Measurements from ENCODE around the gene RPS6KB2. TPM values are rescaled to one million over a fixed set of nuclear protein-coding genes. Genes with fewer than 3 reads are reported as not detected.

The RPS6KB2 gene
- total and polyA plus RNA-seq, 2 of the 4 experiments (the other 2 are of a cell fraction): 50.7 to 58.4 TPM

Small RNAs within 50 kb of the gene (microRNA-seq; reads per million reads assigned to microRNA genes)
- not detected for gene RNU6-1238P (ENCODE audit: insufficient read depth, insufficient read length)

Small RNAs within 50 kb of the gene (small RNA-seq; reads per million reads assigned to genes)
- gene RNU6-1238P: 0 to 0.08 (median 0) reads per million in 5 experiments

Other genes starting within 250 kb of the RPS6KB2 start
- 23.9 and 26.7 TPM in 2 replicates for gene GRK2, start 162.0 kb upstream of the RPS6KB2 start, total RNA-seq (2012; rRNA removed)
- gene GRK2, start 162.0 kb upstream of the RPS6KB2 start, polyA plus RNA-seq (2012; rRNA removed): 41.8 and 45.8 TPM in 2 replicates
- 7.3 and 8.1 TPM in 2 replicates for gene ANKRD13D, start 139.2 kb upstream of the RPS6KB2 start, total RNA-seq (2012; rRNA removed)
- 38.4 and 44.0 TPM in 2 replicates for gene ANKRD13D, start 139.2 kb upstream of the RPS6KB2 start, polyA plus RNA-seq (2012; rRNA removed)
- 7.3 and 7.8 TPM in 2 replicates for gene SSH3, start 125.0 kb upstream of the RPS6KB2 start, total RNA-seq (2012; rRNA removed)
- gene SSH3, start 125.0 kb upstream of the RPS6KB2 start, polyA plus RNA-seq (2012; rRNA removed): 26.7 and 29.2 TPM in 2 replicates
- gene POLD4, start 74.9 kb upstream of the RPS6KB2 start, total RNA-seq (2012; rRNA removed): 40.8 and 46.4 TPM in 2 replicates
- gene POLD4, start 74.9 kb upstream of the RPS6KB2 start, polyA plus RNA-seq (2012; rRNA removed): 133 and 152 TPM in 2 replicates
- gene CLCF1, start 54.9 kb upstream of the RPS6KB2 start, total RNA-seq (2012; rRNA removed): 5.0 and 5.6 TPM in 2 replicates
- gene CLCF1, start 54.9 kb upstream of the RPS6KB2 start, polyA plus RNA-seq (2012; rRNA removed): 27.8 and 34.4 TPM in 2 replicates
- 1.9 and 2.0 TPM in 2 replicates for gene RAD9A, start 36.5 kb upstream of the RPS6KB2 start, total RNA-seq (2012; rRNA removed)
- 10.3 and 12.6 TPM in 2 replicates for gene RAD9A, start 36.5 kb upstream of the RPS6KB2 start, polyA plus RNA-seq (2012; rRNA removed)
- 294 and 313 TPM in 2 replicates for gene PPP1CA, start 26.6 kb upstream of the RPS6KB2 start, total RNA-seq (2012; rRNA removed)
- gene PPP1CA, start 26.6 kb upstream of the RPS6KB2 start, polyA plus RNA-seq (2012; rRNA removed): 228 and 260 TPM in 2 replicates
- gene TBC1D10C, start 24.4 kb upstream of the RPS6KB2 start, total RNA-seq (2012; rRNA removed): under 0.01 and 0.18 TPM in 2 replicates
- 0.07 and 0.11 TPM in 2 replicates for gene TBC1D10C, start 24.4 kb upstream of the RPS6KB2 start, polyA plus RNA-seq (2012; rRNA removed)
- under 0.01 TPM in 2 replicates for gene CARNS1, start 12.8 kb upstream of the RPS6KB2 start, total RNA-seq (2012; rRNA removed)
- 0.23 and 0.32 TPM in 2 replicates for gene CARNS1, start 12.8 kb upstream of the RPS6KB2 start, polyA plus RNA-seq (2012; rRNA removed)
- gene PTPRCAP, start 9.2 kb downstream of the RPS6KB2 start, total RNA-seq (2012; rRNA removed): not detected in 2 replicates
- 0.14 and 0.24 TPM in 2 replicates for gene PTPRCAP, start 9.2 kb downstream of the RPS6KB2 start, polyA plus RNA-seq (2012; rRNA removed)
- gene CORO1B, start 15.0 kb downstream of the RPS6KB2 start, total RNA-seq (2012; rRNA removed): 76.4 and 79.4 TPM in 2 replicates
- 138 and 151 TPM in 2 replicates for gene CORO1B, start 15.0 kb downstream of the RPS6KB2 start, polyA plus RNA-seq (2012; rRNA removed)
- not detected in 2 replicates for gene GPR152, start 24.2 kb downstream of the RPS6KB2 start, total RNA-seq (2012; rRNA removed)
- not detected in 2 replicates for gene GPR152, start 24.2 kb downstream of the RPS6KB2 start, polyA plus RNA-seq (2012; rRNA removed)
- not detected in 2 replicates for gene CABP4, start 26.9 kb downstream of the RPS6KB2 start, total RNA-seq (2012; rRNA removed)
- gene CABP4, start 26.9 kb downstream of the RPS6KB2 start, polyA plus RNA-seq (2012; rRNA removed): not detected in 2 replicates
- gene TMEM134, start 40.8 kb downstream of the RPS6KB2 start, total RNA-seq (2012; rRNA removed): 12.5 and 18.9 TPM in 2 replicates
- gene TMEM134, start 40.8 kb downstream of the RPS6KB2 start, polyA plus RNA-seq (2012; rRNA removed): 55.0 and 64.4 TPM in 2 replicates
- gene AIP, start 54.5 kb downstream of the RPS6KB2 start, total RNA-seq (2012; rRNA removed): 91.4 and 95.5 TPM in 2 replicates
- gene AIP, start 54.5 kb downstream of the RPS6KB2 start, polyA plus RNA-seq (2012; rRNA removed): 122 and 130 TPM in 2 replicates
- 4.7 and 5.0 TPM in 2 replicates for gene PITPNM1, start 76.9 kb downstream of the RPS6KB2 start, total RNA-seq (2012; rRNA removed)
- gene PITPNM1, start 76.9 kb downstream of the RPS6KB2 start, polyA plus RNA-seq (2012; rRNA removed): 15.4 and 18.3 TPM in 2 replicates
- 8.1 and 9.2 TPM in 2 replicates for gene CDK2AP2, start 79.7 kb downstream of the RPS6KB2 start, total RNA-seq (2012; rRNA removed)
- gene CDK2AP2, start 79.7 kb downstream of the RPS6KB2 start, polyA plus RNA-seq (2012; rRNA removed): 44.7 and 49.8 TPM in 2 replicates
- not detected in 2 replicates for gene CABP2, start 95.0 kb downstream of the RPS6KB2 start, total RNA-seq (2012; rRNA removed)
- not detected in 2 replicates for gene CABP2, start 95.0 kb downstream of the RPS6KB2 start, polyA plus RNA-seq (2012; rRNA removed)
- 947 and 1,000 TPM in 2 replicates for gene GSTP1, start 155.3 kb downstream of the RPS6KB2 start, total RNA-seq (2012; rRNA removed)
- 1,539 and 1,653 TPM in 2 replicates for gene GSTP1, start 155.3 kb downstream of the RPS6KB2 start, polyA plus RNA-seq (2012; rRNA removed)
- 119 and 120 TPM in 2 replicates for gene NDUFV1, start 178.4 kb downstream of the RPS6KB2 start, total RNA-seq (2012; rRNA removed)
- 133 and 148 TPM in 2 replicates for gene NDUFV1, start 178.4 kb downstream of the RPS6KB2 start, polyA plus RNA-seq (2012; rRNA removed)
- 0.83 and 1.4 TPM in 2 replicates for gene NUDT8, start 201.4 kb downstream of the RPS6KB2 start, total RNA-seq (2012; rRNA removed)
- 2.5 and 3.2 TPM in 2 replicates for gene NUDT8, start 201.4 kb downstream of the RPS6KB2 start, polyA plus RNA-seq (2012; rRNA removed)
- not detected in 2 replicates for gene TBX10, start 211.3 kb downstream of the RPS6KB2 start, total RNA-seq (2012; rRNA removed)
- gene TBX10, start 211.3 kb downstream of the RPS6KB2 start, polyA plus RNA-seq (2012; rRNA removed): not detected in 2 replicates
- not detected in 2 replicates for gene ACY3, start 222.2 kb downstream of the RPS6KB2 start, total RNA-seq (2012; rRNA removed)
- gene ACY3, start 222.2 kb downstream of the RPS6KB2 start, polyA plus RNA-seq (2012; rRNA removed): not detected in 2 replicates
- not detected in 2 replicates for gene ALDH3B2, start 246.1 kb downstream of the RPS6KB2 start, total RNA-seq (2012; rRNA removed)
- not detected in 2 replicates for gene ALDH3B2, start 246.1 kb downstream of the RPS6KB2 start, polyA plus RNA-seq (2012; rRNA removed)